ENCODE results near the gene HOXB8.
A peak's percentile ranks its signal among the peaks of the same experiment; 100 is the strongest.

The HOXB8 gene

GRCh38 chr17:48593840-48594537, 21.1 kb downstream of the HOXB8 start:
- no peaks in the 10 kb centered on the region for H3K9me2 ChIP-seq (replicated peaks; ENCODE audit: insufficient read depth, low read length)
- no peaks in the 10 kb centered on the region for H3F3A ChIP-seq (ENCODE audit: insufficient read depth)
- no peak overlapping the region for H3K9ac ChIP-seq (ENCODE audit: low read length)
- H3K4me2 ChIP-seq (ENCODE audit: low read depth, low read length, poor library complexity, severe bottlenecking): no peak overlapping the region
- no peak overlapping the region for H3K27ac ChIP-seq (ENCODE audit: low read depth, low read length)
- H4K20me1 ChIP-seq (ENCODE audit: low read depth, low read length): no peaks in the 10 kb centered on the region
- H3K9me3 ChIP-seq (ENCODE audit: insufficient read depth, low read length): no peaks in the 10 kb centered on the region
- H3K4me3 ChIP-seq (ENCODE audit: insufficient read depth, low read length, poor library complexity, severe bottlenecking): no peak overlapping the region
- H2AFZ ChIP-seq (ENCODE audit: low read depth, low read length, severe bottlenecking): no peak overlapping the region
- no peaks in the 10 kb centered on the region for H3K79me2 ChIP-seq (ENCODE audit: insufficient read depth, low read length)
- peak; percentile 58 for TF ChIP-seq CTCF (IDR thresholded peaks at IDR 0.05; ENCODE audit: insufficient read depth, low read length, poor library complexity, severe bottlenecking)
- TF ChIP-seq EZH2phosphoT487 (conservative IDR thresholded peaks at IDR 0.05; ENCODE audit: low read length): no peak
- no peaks in the 10 kb centered on the region for H3K36me3 ChIP-seq (ENCODE audit: low read length)
- no peaks in the 10 kb centered on the region for H3K27me3 ChIP-seq (ENCODE audit: low read length)

DNA sequence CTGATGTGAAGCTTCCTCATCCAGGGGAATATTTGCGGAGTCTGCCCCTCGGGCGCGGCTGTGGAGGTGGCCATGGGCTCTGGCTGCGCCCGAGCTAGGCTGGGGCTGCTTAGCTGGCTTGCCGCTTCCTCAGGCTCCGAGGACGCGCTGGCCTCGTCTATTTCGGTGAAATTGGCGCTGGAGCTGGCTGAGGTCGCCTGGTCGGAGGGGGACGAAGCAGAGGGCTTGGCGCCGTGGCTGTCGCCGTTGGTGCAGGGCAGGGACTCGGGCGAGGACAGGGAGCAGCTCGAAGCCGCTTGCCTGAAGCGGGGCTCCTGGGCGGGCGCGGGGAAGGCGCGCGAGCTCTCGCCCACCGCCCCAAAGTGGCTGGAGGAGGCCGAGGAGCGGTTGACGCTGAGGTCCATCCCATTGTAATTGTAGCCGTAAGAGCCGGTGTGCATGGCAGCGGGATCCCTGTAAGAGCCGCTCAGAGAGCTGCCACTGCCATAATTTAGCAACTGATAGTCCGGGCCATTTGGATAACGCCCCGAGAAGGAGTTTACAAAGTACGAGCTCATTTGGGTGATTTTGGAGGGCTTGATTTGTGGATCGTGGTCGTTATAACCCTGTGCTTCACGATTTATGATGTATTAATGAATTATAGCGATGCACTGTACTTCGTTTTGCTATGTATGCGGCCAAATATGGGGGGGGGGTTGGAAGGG, 21.8 kb downstream of the HOXB8 start, which contains the start of gene HOXB5:
TSS of gene HOXB5 (minus strand) at position 654 of the 704 bp plus-strand sequence. CDS start at position 557, 97 bp downstream.
- Histone ChIP-seq H2AFZ (ENCODE audit: low read depth, low read length, severe bottlenecking) (no peak within 1 kb of the TSS), H3K9me2 (replicated peaks; ENCODE audit: insufficient read depth, low read length) (no peaks in the 10 kb centered on the region), H4K20me1 (ENCODE audit: low read depth, low read length) (no peaks in the 10 kb centered on the region), H3K9ac (ENCODE audit: low read length) (no peak within 1 kb of the TSS), H3F3A (ENCODE audit: insufficient read depth) (no peaks in the 10 kb centered on the region), H3K27ac (ENCODE audit: low read depth, low read length) (no peak within 1 kb of the TSS), H3K4me3 (ENCODE audit: insufficient read depth, low read length, poor library complexity, severe bottlenecking) (no peak within 1 kb of the TSS), H3K4me2 (ENCODE audit: low read depth, low read length, poor library complexity, severe bottlenecking) (no peak within 1 kb of the TSS), H3K36me3 (ENCODE audit: low read length) (no peaks in the 10 kb centered on the region), H3K9me3 (ENCODE audit: insufficient read depth, low read length) (no peaks in the 10 kb centered on the region), H3K79me2 (ENCODE audit: insufficient read depth, low read length) (no peaks in the 10 kb centered on the region), H3K27me3 (ENCODE audit: low read length) (no peaks in the 10 kb centered on the region)
- TF ChIP-seq EZH2phosphoT487 (conservative IDR thresholded peaks at IDR 0.05; ENCODE audit: low read length) (no peak), CTCF (IDR thresholded peaks at IDR 0.05; ENCODE audit: insufficient read depth, low read length, poor library complexity, severe bottlenecking) (no peak)

DNA sequence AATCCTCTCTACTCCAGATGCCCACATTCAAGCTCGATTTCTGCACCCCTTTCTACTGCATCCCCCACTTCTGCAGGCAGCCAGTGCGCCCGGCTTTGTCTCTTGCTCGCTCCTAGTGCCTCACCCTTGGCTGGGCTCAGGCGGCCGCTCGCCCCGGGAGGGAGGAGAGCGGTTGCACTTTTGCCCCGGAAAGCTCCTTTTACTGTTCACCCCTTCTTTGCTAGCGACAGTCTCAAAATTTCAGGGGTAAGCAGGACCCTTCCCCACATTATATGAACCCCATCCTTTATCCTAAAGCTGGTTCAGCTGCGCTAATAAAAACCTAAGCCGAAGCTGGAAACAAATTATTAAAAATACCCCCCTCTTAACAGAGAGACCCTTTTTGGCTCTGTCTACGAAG, 22.5 kb downstream of the HOXB8 start:
- Histone ChIP-seq H3K4me2 (ENCODE audit: low read depth, low read length, poor library complexity, severe bottlenecking) (no peak overlapping the region), H4K20me1 (ENCODE audit: low read depth, low read length) (no peaks in the 10 kb centered on the region), H3F3A (ENCODE audit: insufficient read depth) (no peaks in the 10 kb centered on the region), H3K36me3 (ENCODE audit: low read length) (no peaks in the 10 kb centered on the region), H3K79me2 (ENCODE audit: insufficient read depth, low read length) (no peaks in the 10 kb centered on the region), H3K27me3 (ENCODE audit: low read length) (no peaks in the 10 kb centered on the region), H3K4me3 (ENCODE audit: insufficient read depth, low read length, poor library complexity, severe bottlenecking) (no peak overlapping the region), H3K9me3 (ENCODE audit: insufficient read depth, low read length) (no peaks in the 10 kb centered on the region), H2AFZ (ENCODE audit: low read depth, low read length, severe bottlenecking) (no peak overlapping the region), H3K9ac (ENCODE audit: low read length) (no peak overlapping the region), H3K9me2 (replicated peaks; ENCODE audit: insufficient read depth, low read length) (no peaks in the 10 kb centered on the region), H3K27ac (ENCODE audit: low read depth, low read length) (no peak overlapping the region)
- no peak for TF ChIP-seq EZH2phosphoT487 (conservative IDR thresholded peaks at IDR 0.05; ENCODE audit: low read length)
- no peak for TF ChIP-seq CTCF (IDR thresholded peaks at IDR 0.05; ENCODE audit: insufficient read depth, low read length, poor library complexity, severe bottlenecking)

All from SU-DHL-6 (cell line).